ENCODE results near the gene FAM118A. TPM values are rescaled to one million over a fixed set of nuclear protein-coding genes. Genes with fewer than 3 reads are reported as not detected.
A peak's percentile ranks its signal among the peaks of the same experiment; 100 is the strongest.
"Not testable (repeated sequence)": the region's sequence is repeated elsewhere in the genome, so short reads cannot be mapped to it uniquely, and the experiment has no call there.

Gene FAM118A
- total RNA-seq: 100 to 1,000 TPM in 1 of 2 donors, 10 to 100 TPM in 1; 13.0 to 149 TPM

DNA sequence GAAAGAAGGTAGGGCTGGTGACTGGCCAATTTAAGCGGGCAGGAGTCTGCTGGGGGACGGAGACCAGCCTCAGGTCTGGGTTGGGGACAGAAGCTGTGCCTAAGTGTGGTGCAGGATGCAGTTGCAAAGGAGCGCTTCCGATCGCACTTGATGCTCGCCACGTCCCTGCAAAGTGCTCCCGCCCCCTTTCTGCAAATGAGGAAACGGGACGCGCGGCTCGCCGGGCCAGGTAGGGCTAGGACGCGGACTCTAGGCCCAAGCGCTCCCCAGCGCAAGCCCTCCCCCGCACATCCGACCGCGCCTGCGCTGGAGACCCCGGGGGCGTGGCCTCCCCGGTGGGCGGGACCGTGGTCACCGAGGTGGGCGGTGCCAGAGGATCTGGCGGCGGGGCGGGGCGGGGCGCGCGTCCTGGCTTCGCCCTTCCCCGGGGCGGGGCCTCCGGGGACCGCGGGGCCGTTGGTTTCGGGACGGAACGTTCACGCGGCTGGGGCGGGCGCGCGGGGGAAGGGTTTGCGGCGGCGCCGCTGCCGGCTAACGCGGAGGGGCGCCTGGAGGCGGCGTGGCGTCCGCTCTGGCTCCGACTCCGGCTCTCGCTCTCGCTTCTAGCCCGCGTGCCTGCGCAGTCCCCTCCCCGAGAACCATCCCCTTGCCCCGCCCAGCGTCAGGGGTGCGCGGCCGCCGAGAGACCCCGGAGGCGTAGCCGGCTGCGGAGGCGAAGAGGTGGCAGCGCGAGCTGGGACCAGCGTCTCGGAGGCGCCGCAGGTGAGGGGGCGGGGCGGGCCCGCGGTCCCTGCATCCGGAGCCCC is at the start of gene FAM118A:
Gene FAM118A (plus strand): TSS at position 513 of the 806 bp plus-strand sequence. CDS start 12,446 bp downstream, outside the sequence.
- Histone ChIP-seq H3K9me3 (no peaks in the 10 kb centered on the region), H3K27me3 (no peaks in the 10 kb centered on the region), H3K4me1 (peaks cover 26% of the 10 kb centered on the region), H3K4me3 (peak within 1 kb of the TSS; percentile 59 to 93), H3K27ac (peak within 1 kb of the TSS; percentile 20 to 83 (median 72)), H3K36me3 (replicated peaks in 1 of 2; ENCODE audit: insufficient read depth in 1 of 2, low read depth in 2 of 2) (no peaks in the 10 kb centered on the region)
- DNase-seq: peak; percentile 92 to 96 (median 94)
- WGBS, 2 donors: 1 to 18% methylated on average over 2 to 70 of the region's 95 CpGs
- peak; percentile 94 for ATAC-seq
- TF ChIP-seq, protein P1, sequence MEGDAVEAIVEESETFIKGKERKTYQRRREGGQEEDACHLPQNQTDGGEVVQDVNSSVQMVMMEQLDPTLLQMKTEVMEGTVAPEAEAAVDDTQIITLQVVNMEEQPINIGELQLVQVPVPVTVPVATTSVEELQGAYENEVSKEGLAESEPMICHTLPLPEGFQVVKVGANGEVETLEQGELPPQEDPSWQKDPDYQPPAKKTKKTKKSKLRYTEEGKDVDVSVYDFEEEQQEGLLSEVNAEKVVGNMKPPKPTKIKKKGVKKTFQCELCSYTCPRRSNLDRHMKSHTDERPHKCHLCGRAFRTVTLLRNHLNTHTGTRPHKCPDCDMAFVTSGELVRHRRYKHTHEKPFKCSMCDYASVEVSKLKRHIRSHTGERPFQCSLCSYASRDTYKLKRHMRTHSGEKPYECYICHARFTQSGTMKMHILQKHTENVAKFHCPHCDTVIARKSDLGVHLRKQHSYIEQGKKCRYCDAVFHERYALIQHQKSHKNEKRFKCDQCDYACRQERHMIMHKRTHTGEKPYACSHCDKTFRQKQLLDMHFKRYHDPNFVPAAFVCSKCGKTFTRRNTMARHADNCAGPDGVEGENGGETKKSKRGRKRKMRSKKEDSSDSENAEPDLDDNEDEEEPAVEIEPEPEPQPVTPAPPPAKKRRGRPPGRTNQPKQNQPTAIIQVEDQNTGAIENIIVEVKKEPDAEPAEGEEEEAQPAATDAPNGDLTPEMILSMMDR (IDR thresholded peaks at IDR 0.05): peak in 3 of 7 experiments; percentile 10 to 23 (median 15)
- TF ChIP-seq POLR2A (IDR thresholded peaks at IDR 0.05): peak; percentile 61 to 83 (median 75)
- intact Hi-C loops (cut with DNase I): no loop called here

DNA sequence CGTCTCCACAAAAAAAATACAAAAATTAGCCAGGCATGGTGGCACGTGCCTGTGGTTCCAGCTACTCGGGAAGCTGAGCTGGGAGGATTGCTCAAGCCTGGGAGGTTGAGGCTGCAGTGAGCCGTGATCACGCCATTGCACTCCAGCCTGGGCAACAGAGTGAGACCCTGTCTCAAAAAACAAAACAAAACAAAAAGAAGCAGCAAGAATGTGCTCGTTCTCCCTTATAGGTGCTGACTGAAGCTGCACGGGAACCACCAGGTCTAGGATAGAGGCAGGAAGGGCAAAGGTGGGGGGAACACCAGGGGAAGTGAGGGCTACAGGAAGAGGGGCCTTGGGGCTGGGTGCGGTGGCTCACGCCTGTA is 49.4 kb upstream of the FAM118A start:
- H3K4me3 ChIP-seq; H3K4me1 ChIP-seq; H3K9me3 ChIP-seq; ATAC-seq; H3K27me3 ChIP-seq; H3K36me3 ChIP-seq (replicated peaks in 1 of 2; ENCODE audit: insufficient read depth in 1 of 2, low read depth in 2 of 2); DNase-seq; H3K27ac ChIP-seq; intact Hi-C loops (cut with DNase I): not testable (repeated sequence)
- WGBS, 2 donors: 81% methylated on average over 9 of the region's 9 CpGs

DNA sequence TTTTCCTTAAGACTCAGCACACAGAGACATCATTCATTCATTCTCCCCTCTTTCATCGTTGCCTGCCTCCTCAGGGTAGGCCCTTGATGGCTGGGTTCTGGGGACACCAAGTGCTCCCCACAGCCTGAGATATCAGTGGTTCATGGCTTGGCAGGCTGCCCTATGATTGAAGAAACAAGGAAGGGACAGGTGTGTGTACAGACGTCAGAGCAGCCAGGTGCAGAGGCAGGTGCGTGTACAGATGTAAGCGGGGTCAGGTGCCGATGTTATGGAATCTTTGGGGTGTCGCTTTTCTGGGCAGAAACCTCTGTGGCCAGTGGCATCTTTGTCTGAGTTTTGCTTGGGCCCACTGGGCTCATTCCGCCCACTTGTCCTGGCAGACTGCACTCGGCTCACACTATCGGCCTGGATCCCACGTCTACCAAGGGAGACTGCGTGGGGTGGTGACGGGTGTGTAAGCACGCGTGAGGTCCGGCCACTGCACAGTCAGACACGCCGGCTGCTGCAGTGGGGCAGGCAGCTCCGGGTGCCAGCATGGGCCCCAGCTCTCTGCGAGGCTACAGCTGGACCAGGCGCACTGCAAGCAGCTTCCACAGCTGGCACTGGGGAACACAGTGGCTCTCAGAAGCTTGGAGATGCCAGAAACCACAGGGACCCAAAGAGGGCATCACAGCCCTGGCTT is 48.2 kb upstream of the FAM118A start:
- Histone ChIP-seq H3K4me1 (peaks cover 3% of the 10 kb centered on the region), H3K27me3 (no peaks in the 10 kb centered on the region), H3K9me3 (no peaks in the 10 kb centered on the region), H3K36me3 (replicated peaks in 1 of 2; ENCODE audit: insufficient read depth in 1 of 2, low read depth in 2 of 2) (no peaks in the 10 kb centered on the region), H3K27ac (no peak overlapping the region), H3K4me3 (no peak overlapping the region)
- intact Hi-C loops (cut with DNase I): no loop called here
- TF ChIP-seq POLR2A (IDR thresholded peaks at IDR 0.05): no peak
- TF ChIP-seq, protein P1 (IDR thresholded peaks at IDR 0.05): no peak
- WGBS, 2 donors: 66 to 77% methylated on average over 9 to 20 of the region's 20 CpGs
- DNase-seq (no peak), ATAC-seq (no peak)

DNA sequence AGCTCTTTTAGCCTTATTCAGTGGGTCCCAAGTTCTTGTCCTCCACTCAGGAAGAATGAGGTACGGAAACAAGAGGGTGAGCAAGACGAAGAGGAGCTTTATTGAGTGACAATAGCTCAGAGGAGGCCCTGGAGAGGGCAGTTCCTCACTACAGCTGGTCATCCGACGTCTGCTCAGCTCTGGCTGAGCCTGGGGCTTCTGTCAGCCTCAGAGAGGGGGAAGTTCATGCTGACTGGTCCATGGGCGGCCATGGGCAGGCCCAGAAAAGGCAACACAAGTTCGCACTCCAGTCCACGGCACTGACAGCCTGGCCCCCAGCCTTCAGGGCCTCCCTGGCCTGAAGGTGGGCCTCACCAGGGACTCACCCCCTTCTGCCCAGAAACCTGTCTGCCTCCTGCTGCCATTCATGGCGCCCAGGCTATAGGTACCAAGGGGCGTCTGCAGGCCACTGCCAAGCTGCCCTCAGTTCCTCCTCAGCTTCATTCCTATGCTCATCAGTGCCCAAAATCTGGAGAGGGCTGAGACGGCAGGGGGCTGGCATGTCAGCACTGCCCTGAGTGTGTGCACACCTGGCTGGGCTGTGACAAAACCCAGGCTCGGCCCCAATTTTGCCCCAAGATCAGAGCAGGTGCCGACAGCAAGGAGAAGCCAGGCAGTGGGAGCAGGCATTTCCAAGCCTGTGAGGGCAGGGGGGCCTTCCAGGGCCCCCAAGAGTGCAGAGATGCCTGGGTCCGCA is 47.4 kb upstream of the FAM118A start:
- intact Hi-C loops (cut with DNase I): no loop called here
- Histone ChIP-seq H3K9me3 (no peaks in the 10 kb centered on the region), H3K4me3 (no peak overlapping the region), H3K27ac (no peak overlapping the region), H3K36me3 (replicated peaks in 1 of 2; ENCODE audit: insufficient read depth in 1 of 2, low read depth in 2 of 2) (no peaks in the 10 kb centered on the region), H3K27me3 (no peaks in the 10 kb centered on the region), H3K4me1 (peaks cover 3% of the 10 kb centered on the region)
- no peak for ATAC-seq
- DNase-seq: peak in 1 of 4 donors; percentile 37
- TF ChIP-seq, protein P1 (IDR thresholded peaks at IDR 0.05): no peak
- no peak for TF ChIP-seq POLR2A (IDR thresholded peaks at IDR 0.05)
- WGBS, 2 donors: 75 to 80% methylated on average over 10 to 12 of the region's 13 CpGs

DNA sequence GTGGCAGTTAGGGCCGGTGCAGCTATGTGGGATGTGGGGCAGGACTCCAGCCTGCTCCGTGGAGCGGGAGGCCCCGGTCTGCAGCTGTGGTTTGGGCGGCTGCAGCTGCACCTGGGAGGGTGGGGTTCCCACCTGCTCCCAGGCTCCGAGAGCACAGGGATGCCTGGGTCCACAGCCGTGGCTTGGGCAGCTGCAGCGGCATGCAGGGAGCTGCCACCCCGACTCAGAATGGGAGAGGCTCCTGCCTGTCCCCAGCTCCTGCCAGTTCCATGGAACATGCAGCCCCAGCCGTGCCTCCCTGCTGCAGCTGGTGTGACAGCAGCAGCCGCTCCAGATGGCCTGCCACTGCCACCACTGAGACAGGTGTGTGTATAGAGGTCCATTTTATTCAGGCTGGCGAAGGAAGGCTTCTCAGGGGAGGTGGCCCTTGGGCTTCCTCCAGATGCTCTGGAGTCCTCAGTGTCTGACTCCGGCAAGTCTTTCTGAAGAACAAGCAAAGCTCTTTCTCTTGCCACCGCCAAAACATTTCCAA is 46.7 kb upstream of the FAM118A start:
- no peak for DNase-seq
- no peak overlapping the region for H3K4me3 ChIP-seq
- intact Hi-C loops (cut with DNase I): no loop called here
- H3K36me3 ChIP-seq (replicated peaks in 1 of 2; ENCODE audit: insufficient read depth in 1 of 2, low read depth in 2 of 2): no peaks in the 10 kb centered on the region
- 74 to 83% methylated on average over 3 to 14 of the region's 14 CpGs for WGBS, 2 donors
- H3K27ac ChIP-seq: no peak overlapping the region
- H3K9me3 ChIP-seq: no peaks in the 10 kb centered on the region
- no peaks in the 10 kb centered on the region for H3K27me3 ChIP-seq
- H3K4me1 ChIP-seq: peaks cover 3% of the 10 kb centered on the region
- no peak for ATAC-seq
- no peak for TF ChIP-seq POLR2A (IDR thresholded peaks at IDR 0.05)
- TF ChIP-seq, protein P1 (IDR thresholded peaks at IDR 0.05): no peak
